K562 (cell line): ENCODE measurements around the gene HEMK1. TPM values are rescaled to one million over a fixed set of nuclear protein-coding genes. Genes with fewer than 3 reads are reported as not detected.

ENCODE experiments used
- ATAC-seq: fragments of 200-7000 bp; cut with Tn5 transposase; 3 replicates; pipeline ENCODE4 v1.9.1; 2020; ENCODE audit warnings: moderate library complexity
- BruUV-seq: library from RNA; stranded (reverse); fragments of 400-500 nt; replicated peaks from 2 replicates; lab custom pipeline; 2021; lab: Mats Ljungman, UMichigan
- CTCF ChIA-PET: fragments of 300-600 bp; formaldehyde crosslinking; extraction: SDS; loops from one replicate; lab custom pipeline; 2021; ENCODE audit warnings: low intra/inter-chr PET ratio; lab: Yijun Ruan, JAX
- POLR2A ChIA-PET: fragments of 300-600, 350-650 bp; sonication (Branson Sonifier 250); formaldehyde crosslinking; extraction: SDS; loops from one replicate; lab custom pipeline; 2021; ENCODE audit warnings: antibody characterized with exemption, inconsistent platforms; lab: Yijun Ruan, JAX
- DNase-seq, 4 experiments: peaks; one replicate each; pipeline versions ENCODE4 v3.0.0 to v3.0.0-alpha.2; 2011 to 2018; ENCODE audit warnings: low spot score in 3 of 4, mixed read lengths in 3 of 4; ENCODE audit errors: extremely low read depth in 1 of 4
- FAIRE-seq: peaks from 2 replicates; lab custom pipeline; 2011; peaks lifted over from hg19 to GRCh38; lab: Jason Lieb, UNC
- H2AFZ ChIP-seq: 2 replicates; pipeline ENCODE4 v1.6.0; 2011; ENCODE audit warnings: low read depth, low read length, control low read depth, inconsistent platforms
- H3K27ac ChIP-seq: fragments of 200-600 bp; 3 replicates; pipeline ENCODE4 v1.8.0; 2011; ENCODE audit warnings: low read depth, mild to moderate bottlenecking, control low read depth, inconsistent platforms, low read length, moderate library complexity, mixed read lengths; ENCODE audit errors: extremely low read depth
- H3K27me3 ChIP-seq, 2 experiments: fragments of 300-600 bp in 1 of 2; 2 replicates in 1 of 2; 3 replicates in 1 of 2; pipeline versions ENCODE4 v1.6.0 to v1.8.0; 2011; ENCODE audit warnings: inconsistent platforms in 2 of 2, low read length in 2 of 2, mild to moderate bottlenecking in 1 of 2, mixed read lengths in 1 of 2, moderate library complexity in 1 of 2; ENCODE audit not compliant: control insufficient read depth in 2 of 2, insufficient read depth in 2 of 2
- H3K36me3 ChIP-seq: fragments of 300-600 bp; 3 replicates; pipeline ENCODE4 v1.8.0; 2011; ENCODE audit warnings: mild to moderate bottlenecking, low read length, inconsistent platforms; ENCODE audit not compliant: control insufficient read depth, insufficient read depth
- H3K4me1 ChIP-seq, 2 experiments: fragments of 200-600 bp in 1 of 2; replicated peaks in 1 of 2; 2 replicates in 1 of 2; 3 replicates in 1 of 2; pipeline versions ENCODE4 v1.5.1 to v1.8.0; 2011; ENCODE audit warnings: inconsistent platforms in 2 of 2, low read length in 2 of 2, mild to moderate bottlenecking in 1 of 2, mixed read lengths in 1 of 2, moderate library complexity in 1 of 2; ENCODE audit not compliant: control insufficient read depth in 2 of 2, insufficient read depth in 2 of 2
- H3K4me2 ChIP-seq: 2 replicates; pipeline ENCODE4 v1.6.1; 2011; ENCODE audit warnings: low read length, control low read depth, inconsistent platforms, mixed read lengths; ENCODE audit not compliant: insufficient read depth
- H3K4me3 ChIP-seq: fragments of 200-600 bp; sonication (generic), shearing (Covaris generic); 2 replicates; pipeline ENCODE4 v1.5.1; 2016; ENCODE audit warnings: control low read depth, inconsistent platforms
- H3K79me2 ChIP-seq: fragments of 200-600 bp; 3 replicates; pipeline ENCODE4 v1.8.0; 2011; ENCODE audit warnings: low read length, inconsistent platforms; ENCODE audit not compliant: control insufficient read depth, insufficient read depth
- H3K9ac ChIP-seq, 2 experiments: 2 replicates each; pipeline versions ENCODE4 v1.6.0 to v1.6.1; 2011; ENCODE audit warnings: low read depth in 2 of 2, low read length in 2 of 2, control low read depth in 1 of 2, inconsistent platforms in 1 of 2, mild to moderate bottlenecking in 1 of 2, mixed read lengths in 1 of 2; ENCODE audit not compliant: insufficient read depth in 1 of 2
- H3K9me1 ChIP-seq: one replicate; pipeline ENCODE4 v1.6.0; 2011; ENCODE audit warnings: inconsistent platforms, mild to moderate bottlenecking, low read length, moderate library complexity; ENCODE audit not compliant: control insufficient read depth, insufficient read depth
- H3K9me3 ChIP-seq: replicated peaks from 2 replicates; pipeline ENCODE4 v1.5.1; 2011; ENCODE audit warnings: low read depth, low read length, inconsistent platforms; ENCODE audit not compliant: control insufficient read depth, insufficient read depth
- H4K20me1 ChIP-seq: replicated peaks from 2 replicates; pipeline ENCODE4 v1.6.1; 2011; ENCODE audit warnings: low read length, inconsistent platforms, mixed read lengths; ENCODE audit not compliant: control insufficient read depth, insufficient read depth
- E2F4 ChIP-seq: sonication (generic); formaldehyde crosslinking; IDR thresholded peaks from 2 replicates; pipeline ENCODE4 v1.8.0; 2022; ENCODE audit warnings: mild to moderate bottlenecking, low read depth, missing genetic modification reagents
- KDM5B ChIP-seq: fragments of 200-600 bp; sonication (generic); IDR thresholded peaks from 2 replicates; pipeline ENCODE4 v1.6.1; 2012; ENCODE audit warnings: low read depth, mild to moderate bottlenecking, moderate library complexity, low read length, control low read depth, inconsistent platforms; ENCODE audit not compliant: insufficient replicate concordance
- MCM2 ChIP-seq: fragments of 450-650 bp; IDR thresholded peaks from 2 replicates; pipeline ENCODE4 v1.6.1; 2017; ENCODE audit warnings: low read depth, mild to moderate bottlenecking
- MCM7 ChIP-seq, 2 experiments: fragments of 450-650 bp; IDR thresholded peaks; 2 replicates each; pipeline ENCODE4 v1.6.1; 2016 to 2018
- MLX ChIP-seq, 2 experiments: fragments of 450-650 bp in 1 of 2; sonication (generic) in 1 of 2; formaldehyde crosslinking; conservative IDR thresholded peaks; 2 replicates each; pipeline versions ENCODE4 v1.4.0 to v1.8.1; 2020 to 2022; ENCODE audit warnings: mild to moderate bottlenecking in 1 of 2, missing genetic modification reagents in 1 of 2
- SNAPC5 ChIP-seq: fragments of 250-450 bp; sonication (Bioruptor Pico); IDR thresholded peaks from 2 replicates; pipeline ENCODE4 v1.8.0; 2021; ENCODE audit warnings: moderate library complexity, mild to moderate bottlenecking, inconsistent platforms
- USF2 ChIP-seq: sonication (generic); formaldehyde crosslinking; IDR thresholded peaks from 2 replicates; pipeline ENCODE4 v1.5.0; 2020; ENCODE audit warnings: missing genetic modification reagents
- XRCC4 ChIP-seq: IDR thresholded peaks from one replicate; pipeline ENCODE4 v1.6.1; 2011; ENCODE audit not compliant: insufficient read depth, insufficient read length; ENCODE audit errors: extremely low read depth
- ZBTB5 ChIP-seq: fragments of 450-650 bp; IDR thresholded peaks from 2 replicates; pipeline ENCODE4 v1.6.1; 2017; ENCODE audit warnings: antibody characterized with exemption
- ZNF354B ChIP-seq: fragments of 250-450 bp; sonication (Bioruptor Pico); IDR thresholded peaks from 2 replicates; pipeline ENCODE4 v1.4.0; 2020
- ZNF512 ChIP-seq: IDR thresholded peaks from 2 replicates; pipeline ENCODE4 v1.6.1; 2016; ENCODE audit warnings: missing genetic modification characterization, missing compliant biosample characterization
- WGBS: fragments of 100-300 bp; shearing (Covaris generic); methylation state at CpG from one replicate; pipeline ENCODE4 v1.1.6; 2016; ENCODE audit warnings: low coverage, mixed read lengths; ENCODE audit not compliant: insufficient coverage; ENCODE audit errors: missing lambda C conversion rate; 5-methylcytosine and 5-hydroxymethylcytosine counted together
- in situ Hi-C: fragments of 300-500 bp; cut with MboI; formaldehyde crosslinking; loops from 4 replicates; pipeline ENCODE4 v1.15.0; 2018; ENCODE audit warnings: inconsistent platforms, mixed read lengths
- intact Hi-C: fragments of 100-400 bp; cut with micrococcal nuclease; formaldehyde crosslinking; loops from 2 replicates; pipeline ENCODE4 v1.14.2; 2022
- polyA plus RNA-seq, 8 experiments: library from polyadenylated mRNA; depleted of rRNA in 4 of 8; stranded (reverse) in 5 of 8; unstranded in 3 of 8; fragments of >200 nt; fragmentation: Nextera tagmentation in 2 of 8; fragmentation: Illumina TruSeq in 1 of 8; extraction: Ambion mirVana in 2 of 8; extraction: Trizol in 1 of 8; gene quantifications; 2 replicates each; pipeline versions ENCODE4 v1.2.1 to v1.2.3, GENCODE V29; 2011 to 2014; ENCODE audit warnings: inconsistent platforms in 1 of 8, missing spikeins in 1 of 8
- total RNA-seq, 7 experiments: library from RNA; depleted of rRNA in 6 of 7; stranded (reverse); fragments of >200 nt in 6 of 7; fragmentation: Illumina TruSeq in 2 of 7; extraction: Trizol in 2 of 7; gene quantifications; 2 replicates each; pipeline versions ENCODE4 v1.2.1 to v1.2.3, GENCODE V29; 2011 to 2021; ENCODE audit warnings: low replicate concordance in 1 of 7
- TF ChIP-seq, protein P1 (sequence below): fragments of 450-650 bp; formaldehyde crosslinking; IDR thresholded peaks from 2 replicates; pipeline ENCODE4 v1.4.0; 2020; ENCODE audit warnings: mild to moderate bottlenecking, moderate library complexity

The HEMK1 gene
- total and polyA plus RNA-seq, 9 of the 15 experiments (the other 6 are each of a cell fraction or from before 2014, with no cell fraction given): 2.0 to 16.8 (median 11.4) TPM

DNA sequence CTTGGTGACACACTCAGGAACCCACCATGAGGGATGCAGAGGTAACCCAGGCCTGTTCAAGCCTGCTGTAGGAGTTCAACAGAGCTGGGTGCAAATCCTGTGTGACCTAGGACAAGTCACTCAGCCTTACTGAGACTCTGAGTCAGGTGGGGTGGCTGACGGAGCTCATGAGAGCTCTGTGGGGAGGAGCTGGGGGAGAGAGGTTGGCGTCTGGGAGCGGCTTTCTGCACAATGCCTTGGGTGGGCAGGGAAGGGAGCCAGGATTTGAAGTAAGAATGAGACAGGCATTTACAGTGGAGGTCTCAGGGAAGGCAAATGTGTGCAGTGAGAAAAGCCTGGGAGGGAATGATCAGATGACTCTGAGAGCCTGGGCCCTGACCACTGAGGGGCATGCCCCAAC, 20.1 kb upstream of the HEMK1 start:
- no peak overlapping the region for H3K4me2 ChIP-seq
- ATAC-seq: no peak
- no peaks in the 10 kb centered on the region for H3K79me2 ChIP-seq
- peak overlapping the region in 1 of 2 experiments; percentile 79; a peak in 1 of 4 replicates for H3K9ac ChIP-seq
- H3K4me1 ChIP-seq: peaks cover 0 to 6% of the 10 kb centered on the region in 2 experiments; a peak in 2 of 5 replicates
- no TSS peak for BruUV-seq
- WGBS: 61% methylated on average over 3 of the region's 3 CpGs
- no peaks in the 10 kb centered on the region for H3K36me3 ChIP-seq
- FAIRE-seq: no peak
- CTCF ChIA-PET: interaction anchor here (0.9 to 2.2 kb wide), 2 partner anchors 113 to 178 kb away, joined by 3 to 11 read pairs; no protein-coding TSS in a partner anchor
- H3K9me1 ChIP-seq: no peaks in the 10 kb centered on the region
- intact Hi-C loops: no loop called here
- H2AFZ ChIP-seq: no peak overlapping the region
- no peaks in the 10 kb centered on the region for H4K20me1 ChIP-seq
- no peaks in the 10 kb centered on the region for H3K27me3 ChIP-seq
- no peak overlapping the region for H3K4me3 ChIP-seq
- no peak overlapping the region for H3K27ac ChIP-seq
- in situ Hi-C loops: loop anchor here (5.0 kb wide), 1 partner anchor 37 kb away; no protein-coding TSS in a partner anchor
- POLR2A ChIA-PET: interaction anchor here (0.6 kb wide), 1 partner anchor 1243 kb away, joined by 3 read pairs; no protein-coding TSS in a partner anchor
- TF ChIP-seq ZNF354B (no peak), USF2 (CRISPR knock-in tag) (no peak), E2F4 (no peak), XRCC4 (no peak), MCM2 (no peak), MCM7 (IDR thresholded peaks at IDR 0.05) (no peak), ZNF512 (tag) (no peak), MLX (CRISPR knock-in tag; conservative IDR thresholded peaks at IDR 0.05) (no peak), KDM5B (no peak), SNAPC5 (CRISPR knock-in tag) (no peak), ZBTB5 (no peak)
- TF ChIP-seq, protein P1, sequence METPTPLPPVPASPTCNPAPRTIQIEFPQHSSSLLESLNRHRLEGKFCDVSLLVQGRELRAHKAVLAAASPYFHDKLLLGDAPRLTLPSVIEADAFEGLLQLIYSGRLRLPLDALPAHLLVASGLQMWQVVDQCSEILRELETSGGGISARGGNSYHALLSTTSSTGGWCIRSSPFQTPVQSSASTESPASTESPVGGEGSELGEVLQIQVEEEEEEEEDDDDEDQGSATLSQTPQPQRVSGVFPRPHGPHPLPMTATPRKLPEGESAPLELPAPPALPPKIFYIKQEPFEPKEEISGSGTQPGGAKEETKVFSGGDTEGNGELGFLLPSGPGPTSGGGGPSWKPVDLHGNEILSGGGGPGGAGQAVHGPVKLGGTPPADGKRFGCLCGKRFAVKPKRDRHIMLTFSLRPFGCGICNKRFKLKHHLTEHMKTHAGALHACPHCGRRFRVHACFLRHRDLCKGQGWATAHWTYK: no peak
- no peak for DNase-seq
- H3K9me3 ChIP-seq: no peaks in the 10 kb centered on the region
